Heart left ventricle (tissue), 13 donors: ENCODE results near the gene HIVEP2.

ENCODE experiments used
- CTCF ChIP-seq, 12 donors: fragments of 200-600 bp; sonication (generic) in 4 of 12; IDR thresholded peaks; one replicate each; pipeline versions ENCODE4 v1.5.0 to v1.8.0; 2018 to 2022; ENCODE audit warnings: antibody characterized with exemption in 12 of 12, mild to moderate bottlenecking in 5 of 12
- POLR2A ChIP-seq, 2 donors: fragments of 450-650 bp; IDR thresholded peaks; one replicate each; pipeline ENCODE4 v1.6.1; 2017; ENCODE audit warnings: antibody characterized with exemption in 2 of 2, mild to moderate bottlenecking in 2 of 2, moderate library complexity in 2 of 2
- donor health status: ischemic (EF 13 %, LVEDD 7.1; RV severe dilation, severe dysfunction).
- donor health status: DM: no; HTN: yes; CAD: no.
- donor health status: DM: no; HTN: no; CAD: no.
- donor health status: ischemic (EF 25% LVEDD 6.9; RV normal size, moderate dysfunction).
- donor health status: ischemic (EF 25% LVEDD 5.7; RV mildly dilated, moderate dysfunction).
- donor health status: ischemic (EF 35%, LVEDD 5.7; RV mildly dilated, moderate dysfunction).
- donor health status: nonischemic (EF 11% LVEDD 7.7; RV severe dilation, severe dysfunction).
- donor health status: DM: yes; HTN: yes; CAD: no.
- donor health status: PGD.
- donor health status: ischemic (EF 29% LVEDD 5.4; RV normal size, mild dysfunction).
- donor health status: nonischemic (EF 23%, LVEDD 6.1; RV moderate dilation, normal function).

- TF ChIP-seq CTCF (IDR thresholded peaks at IDR 0.05) (no peak), POLR2A (IDR thresholded peaks at IDR 0.05) (no peak)
These were observed 158.5 kb downstream of the HIVEP2 start for GRCh38 chr6:142786476-142786875.
